ENCODE data around the gene MOB2. TPM values are rescaled to one million over a fixed set of nuclear protein-coding genes. Genes with fewer than 3 reads are reported as not detected.

MOB2 gene
- total RNA-seq, 2 donors from 2014 or later, result 30.7 to 31.0 TPM

GRCh38 chr11:1496761-1497095 lies 10.1 kb upstream of the MOB2 start:
- Mint-ChIP-seq H3K4me3 (peak overlapping the region in 1 of 2 donors; percentile 17), H3K27ac (no peak overlapping the region), H3K27me3 (ENCODE audit: low read depth) (no peaks in the 10 kb centered on the region), H3K4me1 (ENCODE audit: low read depth) (peaks cover 45% of the 10 kb centered on the region), H3K36me3 (ENCODE audit: insufficient read depth in 2 of 2) (peaks cover 2 to 5% of the 10 kb centered on the region in 2 donors), H3K9me3 (peaks cover 2% of the 10 kb centered on the region in 2 donors)
- DNase-seq (no peak), ATAC-seq (replicated peaks in 1 of 2) (no peak)

- Mint-ChIP-seq H3K27me3 (ENCODE audit: low read depth) (no peaks in the 10 kb centered on the region), H3K36me3 (ENCODE audit: insufficient read depth in 2 of 2) (peaks cover 2 to 5% of the 10 kb centered on the region in 2 donors), H3K27ac (no peak overlapping the region), H3K4me1 (ENCODE audit: low read depth) (peaks cover 45% of the 10 kb centered on the region), H3K4me3 (peak overlapping the region in 1 of 2 donors; percentile 17), H3K9me3 (peaks cover 2% of the 10 kb centered on the region in 2 donors)
- no peak for ATAC-seq (replicated peaks in 1 of 2)
- no peak for DNase-seq
Observed at GRCh38 chr11:1496091-1496760, 9.6 kb upstream of the MOB2 start.

- H3K27me3 Mint-ChIP-seq (ENCODE audit: low read depth), result no peaks in the 10 kb centered on the region
- H3K27ac Mint-ChIP-seq, result no peak overlapping the region
- ATAC-seq (replicated peaks in 1 of 2), result no peak
- no peak for DNase-seq
- H3K9me3 Mint-ChIP-seq, result peaks cover 2% of the 10 kb centered on the region in 2 donors
- peaks cover 39% of the 10 kb centered on the region for H3K4me1 Mint-ChIP-seq (ENCODE audit: low read depth)
- H3K36me3 Mint-ChIP-seq (ENCODE audit: insufficient read depth in 2 of 2), result peaks cover 0 to 5% of the 10 kb centered on the region in 2 donors
- H3K4me3 Mint-ChIP-seq, result no peak overlapping the region
Observed at GRCh38 chr11:1494650-1495049, 8.1 kb upstream of the MOB2 start.

GRCh38 chr11:1493650-1494244 lies 7.2 kb upstream of the MOB2 start:
- Mint-ChIP-seq H3K36me3 (ENCODE audit: insufficient read depth in 2 of 2) (peaks cover 0 to 2% of the 10 kb centered on the region in 2 donors), H3K4me3 (no peak overlapping the region), H3K27me3 (ENCODE audit: low read depth) (no peaks in the 10 kb centered on the region), H3K4me1 (ENCODE audit: low read depth) (peaks cover 35% of the 10 kb centered on the region), H3K27ac (peak overlapping the region; percentile 58), H3K9me3 (no peaks in the 10 kb centered on the region)
- ATAC-seq (replicated peaks in 1 of 2), result no peak
- DNase-seq, result no peak

- ATAC-seq (replicated peaks in 1 of 2) (no peak), DNase-seq (no peak)
- no peak overlapping the region for H3K4me3 Mint-ChIP-seq
- H3K27me3 Mint-ChIP-seq (ENCODE audit: low read depth), result no peaks in the 10 kb centered on the region
- H3K36me3 Mint-ChIP-seq (ENCODE audit: insufficient read depth in 2 of 2), result no peaks in the 10 kb centered on the region
- H3K4me1 Mint-ChIP-seq (ENCODE audit: low read depth), result peaks cover 13% of the 10 kb centered on the region
- no peak overlapping the region for H3K27ac Mint-ChIP-seq
- no peaks in the 10 kb centered on the region for H3K9me3 Mint-ChIP-seq
Observed at GRCh38 chr11:1491379-1491778, 4.8 kb upstream of the MOB2 start.

- H3K4me3 Mint-ChIP-seq, result no peak overlapping the region
- peaks cover 8% of the 10 kb centered on the region for H3K4me1 Mint-ChIP-seq (ENCODE audit: low read depth)
- no peaks in the 10 kb centered on the region for H3K36me3 Mint-ChIP-seq (ENCODE audit: insufficient read depth in 2 of 2)
- DNase-seq, result no peak
- no peaks in the 10 kb centered on the region for H3K9me3 Mint-ChIP-seq
- ATAC-seq (replicated peaks in 1 of 2), result no peak
- H3K27ac Mint-ChIP-seq, result no peak overlapping the region
- no peaks in the 10 kb centered on the region for H3K27me3 Mint-ChIP-seq (ENCODE audit: low read depth)
Observed at GRCh38 chr11:1490651-1491050, 4.1 kb upstream of the MOB2 start.

- ATAC-seq (replicated peaks in 1 of 2) (no peak), DNase-seq (no peak)
- H3K9me3 Mint-ChIP-seq, result no peaks in the 10 kb centered on the region
- H3K4me1 Mint-ChIP-seq (ENCODE audit: low read depth), result peaks cover 12% of the 10 kb centered on the region
- H3K4me3 Mint-ChIP-seq, result no peak overlapping the region
- H3K27me3 Mint-ChIP-seq (ENCODE audit: low read depth), result no peaks in the 10 kb centered on the region
- no peak overlapping the region for H3K27ac Mint-ChIP-seq
- H3K36me3 Mint-ChIP-seq (ENCODE audit: insufficient read depth in 2 of 2), result no peaks in the 10 kb centered on the region
Observed at GRCh38 chr11:1488575-1489180, 2.1 kb upstream of the MOB2 start.

GRCh38 chr11:1487851-1488574 lies 1.4 kb upstream of the MOB2 start:
- Mint-ChIP-seq H3K9me3 (no peaks in the 10 kb centered on the region), H3K4me1 (ENCODE audit: low read depth) (peaks cover 12% of the 10 kb centered on the region), H3K4me3 (no peak overlapping the region), H3K27me3 (ENCODE audit: low read depth) (no peaks in the 10 kb centered on the region), H3K36me3 (ENCODE audit: insufficient read depth in 2 of 2) (no peaks in the 10 kb centered on the region), H3K27ac (no peak overlapping the region)
- DNase-seq (no peak), ATAC-seq (replicated peaks in 1 of 2) (no peak)

- Mint-ChIP-seq H3K36me3 (ENCODE audit: insufficient read depth in 2 of 2) (no peaks in the 10 kb centered on the region), H3K9me3 (no peaks in the 10 kb centered on the region), H3K4me3 (no peak overlapping the region), H3K27ac (no peak overlapping the region), H3K27me3 (ENCODE audit: low read depth) (no peaks in the 10 kb centered on the region), H3K4me1 (ENCODE audit: low read depth) (peaks cover 8% of the 10 kb centered on the region)
- DNase-seq (no peak), ATAC-seq (replicated peaks in 1 of 2) (no peak)
Observed at GRCh38 chr11:1487091-1487850, 692 bp upstream of the MOB2 start.

- no peak for DNase-seq
- H3K9me3 Mint-ChIP-seq, result no peaks in the 10 kb centered on the region
- H3K27me3 Mint-ChIP-seq (ENCODE audit: low read depth), result no peaks in the 10 kb centered on the region
- no peaks in the 10 kb centered on the region for H3K36me3 Mint-ChIP-seq (ENCODE audit: insufficient read depth in 2 of 2)
- peaks cover 8% of the 10 kb centered on the region for H3K4me1 Mint-ChIP-seq (ENCODE audit: low read depth)
- ATAC-seq (replicated peaks in 1 of 2), result no peak
- no peak overlapping the region for H3K4me3 Mint-ChIP-seq
- H3K27ac Mint-ChIP-seq, result no peak overlapping the region
Observed at GRCh38 chr11:1485504-1485885, 1.1 kb downstream of the MOB2 start.

- Mint-ChIP-seq H3K4me1 (ENCODE audit: low read depth) (peaks cover 8% of the 10 kb centered on the region), H3K4me3 (no peak overlapping the region), H3K27me3 (ENCODE audit: low read depth) (no peaks in the 10 kb centered on the region), H3K9me3 (no peaks in the 10 kb centered on the region), H3K36me3 (ENCODE audit: insufficient read depth in 2 of 2) (peaks cover 0 to 1% of the 10 kb centered on the region in 2 donors), H3K27ac (no peak overlapping the region)
- ATAC-seq (replicated peaks in 1 of 2), result no peak
- no peak for DNase-seq
Observed at GRCh38 chr11:1484695-1485503, 1.7 kb downstream of the MOB2 start.

GRCh38 chr11:1484061-1484671 lies 2.4 kb downstream of the MOB2 start:
- H3K36me3 Mint-ChIP-seq (ENCODE audit: insufficient read depth in 2 of 2), result peaks cover 0 to 1% of the 10 kb centered on the region in 2 donors
- DNase-seq (no peak), ATAC-seq (replicated peaks in 1 of 2) (no peak)
- no peaks in the 10 kb centered on the region for H3K27me3 Mint-ChIP-seq (ENCODE audit: low read depth)
- no peak overlapping the region for H3K27ac Mint-ChIP-seq
- H3K4me3 Mint-ChIP-seq, result no peak overlapping the region
- H3K9me3 Mint-ChIP-seq, result no peaks in the 10 kb centered on the region
- peaks cover 8% of the 10 kb centered on the region for H3K4me1 Mint-ChIP-seq (ENCODE audit: low read depth)
